ENCODE results near the gene CNMD.

The CNMD gene

GRCh38 chr13:52739468-52740071 lies at the start of gene CNMD:
Gene CNMD, minus strand, starts transcription at chr13:52739820. Its CDS starts 119 bp downstream, at chr13:52739701.
- no peak for DNase-seq

GRCh38 chr13:52788011-52788410 lies 48.4 kb upstream of the CNMD start:
- no peak for DNase-seq

GRCh38 chr13:52787235-52787634 lies 47.6 kb upstream of the CNMD start:
- DNase-seq = no peak

GRCh38 chr13:52786766-52787165 lies 47.1 kb upstream of the CNMD start:
- DNase-seq = no peak

GRCh38 chr13:52785739-52786138 lies 46.1 kb upstream of the CNMD start:
- no peak for DNase-seq

GRCh38 chr13:52784591-52785340 lies 45.1 kb upstream of the CNMD start:
- DNase-seq = no peak

GRCh38 chr13:52783943-52784342 lies 44.3 kb upstream of the CNMD start:
- no peak for DNase-seq

- no peak for DNase-seq
These were observed 43.1 kb upstream of the CNMD start for GRCh38 chr13:52782471-52783448.

- DNase-seq = no peak
These were observed 41.0 kb upstream of the CNMD start for GRCh38 chr13:52780611-52781010.

- no peak for DNase-seq
These were observed 40.5 kb upstream of the CNMD start for GRCh38 chr13:52780092-52780491.

- DNase-seq = no peak
These were observed 39.5 kb upstream of the CNMD start for GRCh38 chr13:52779103-52779502.

- no peak for DNase-seq
These were observed 37.1 kb upstream of the CNMD start for GRCh38 chr13:52776726-52777125.

- no peak for DNase-seq
These were observed 35.9 kb upstream of the CNMD start for GRCh38 chr13:52775511-52775910.

- no peak for DNase-seq
These were observed 28.4 kb upstream of the CNMD start for GRCh38 chr13:52767949-52768516.

- no peak for DNase-seq
These were observed 26.2 kb upstream of the CNMD start for GRCh38 chr13:52765611-52766390.

GRCh38 chr13:52760077-52760476 lies 20.5 kb upstream of the CNMD start:
- peak; percentile 61 for DNase-seq

GRCh38 chr13:52758114-52758513 lies 18.5 kb upstream of the CNMD start:
- DNase-seq = no peak

- DNase-seq = no peak
These were observed 11.6 kb upstream of the CNMD start for GRCh38 chr13:52751196-52751595.

- no peak for DNase-seq
These were observed 11.1 kb upstream of the CNMD start for GRCh38 chr13:52750713-52751112.

GRCh38 chr13:52749419-52749818 lies 9.8 kb upstream of the CNMD start:
- DNase-seq = no peak

- DNase-seq = no peak
These were observed 6.5 kb upstream of the CNMD start for GRCh38 chr13:52746141-52746540.

- DNase-seq = no peak
These were observed 5.3 kb upstream of the CNMD start for GRCh38 chr13:52744842-52745375.
